Measurements from ENCODE around the gene STPG2. TPM values are rescaled to one million over a fixed set of nuclear protein-coding genes. Genes with fewer than 3 reads are reported as not detected.

STPG2 gene
- total and polyA plus RNA-seq, 2 of the 8 experiments (the other 6 are each of a cell fraction or from before 2014, with no cell fraction given) = 0.03 TPM; not detected in 1

DNA sequence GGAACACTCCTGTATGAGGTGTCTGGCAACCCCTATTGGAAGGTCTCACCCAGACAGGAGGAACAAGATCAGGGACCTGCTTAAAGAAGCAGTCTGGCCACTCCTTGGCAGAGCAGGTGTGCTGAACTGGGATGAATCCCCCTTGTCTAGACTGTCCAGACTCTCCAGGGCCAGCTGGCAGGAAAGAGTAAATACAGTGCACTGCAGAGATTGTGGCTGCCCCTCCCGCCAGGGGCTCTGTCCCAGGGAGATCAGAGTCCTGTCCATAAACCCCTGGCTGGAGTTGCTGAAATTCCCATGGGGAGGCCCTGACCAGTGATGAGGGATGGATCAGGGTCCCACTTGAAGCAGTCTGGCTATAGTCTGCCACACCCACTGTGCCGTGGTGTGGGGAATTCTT lies 17.7 kb downstream of the STPG2 start (continued):
- TF ChIP-seq, protein P1, sequence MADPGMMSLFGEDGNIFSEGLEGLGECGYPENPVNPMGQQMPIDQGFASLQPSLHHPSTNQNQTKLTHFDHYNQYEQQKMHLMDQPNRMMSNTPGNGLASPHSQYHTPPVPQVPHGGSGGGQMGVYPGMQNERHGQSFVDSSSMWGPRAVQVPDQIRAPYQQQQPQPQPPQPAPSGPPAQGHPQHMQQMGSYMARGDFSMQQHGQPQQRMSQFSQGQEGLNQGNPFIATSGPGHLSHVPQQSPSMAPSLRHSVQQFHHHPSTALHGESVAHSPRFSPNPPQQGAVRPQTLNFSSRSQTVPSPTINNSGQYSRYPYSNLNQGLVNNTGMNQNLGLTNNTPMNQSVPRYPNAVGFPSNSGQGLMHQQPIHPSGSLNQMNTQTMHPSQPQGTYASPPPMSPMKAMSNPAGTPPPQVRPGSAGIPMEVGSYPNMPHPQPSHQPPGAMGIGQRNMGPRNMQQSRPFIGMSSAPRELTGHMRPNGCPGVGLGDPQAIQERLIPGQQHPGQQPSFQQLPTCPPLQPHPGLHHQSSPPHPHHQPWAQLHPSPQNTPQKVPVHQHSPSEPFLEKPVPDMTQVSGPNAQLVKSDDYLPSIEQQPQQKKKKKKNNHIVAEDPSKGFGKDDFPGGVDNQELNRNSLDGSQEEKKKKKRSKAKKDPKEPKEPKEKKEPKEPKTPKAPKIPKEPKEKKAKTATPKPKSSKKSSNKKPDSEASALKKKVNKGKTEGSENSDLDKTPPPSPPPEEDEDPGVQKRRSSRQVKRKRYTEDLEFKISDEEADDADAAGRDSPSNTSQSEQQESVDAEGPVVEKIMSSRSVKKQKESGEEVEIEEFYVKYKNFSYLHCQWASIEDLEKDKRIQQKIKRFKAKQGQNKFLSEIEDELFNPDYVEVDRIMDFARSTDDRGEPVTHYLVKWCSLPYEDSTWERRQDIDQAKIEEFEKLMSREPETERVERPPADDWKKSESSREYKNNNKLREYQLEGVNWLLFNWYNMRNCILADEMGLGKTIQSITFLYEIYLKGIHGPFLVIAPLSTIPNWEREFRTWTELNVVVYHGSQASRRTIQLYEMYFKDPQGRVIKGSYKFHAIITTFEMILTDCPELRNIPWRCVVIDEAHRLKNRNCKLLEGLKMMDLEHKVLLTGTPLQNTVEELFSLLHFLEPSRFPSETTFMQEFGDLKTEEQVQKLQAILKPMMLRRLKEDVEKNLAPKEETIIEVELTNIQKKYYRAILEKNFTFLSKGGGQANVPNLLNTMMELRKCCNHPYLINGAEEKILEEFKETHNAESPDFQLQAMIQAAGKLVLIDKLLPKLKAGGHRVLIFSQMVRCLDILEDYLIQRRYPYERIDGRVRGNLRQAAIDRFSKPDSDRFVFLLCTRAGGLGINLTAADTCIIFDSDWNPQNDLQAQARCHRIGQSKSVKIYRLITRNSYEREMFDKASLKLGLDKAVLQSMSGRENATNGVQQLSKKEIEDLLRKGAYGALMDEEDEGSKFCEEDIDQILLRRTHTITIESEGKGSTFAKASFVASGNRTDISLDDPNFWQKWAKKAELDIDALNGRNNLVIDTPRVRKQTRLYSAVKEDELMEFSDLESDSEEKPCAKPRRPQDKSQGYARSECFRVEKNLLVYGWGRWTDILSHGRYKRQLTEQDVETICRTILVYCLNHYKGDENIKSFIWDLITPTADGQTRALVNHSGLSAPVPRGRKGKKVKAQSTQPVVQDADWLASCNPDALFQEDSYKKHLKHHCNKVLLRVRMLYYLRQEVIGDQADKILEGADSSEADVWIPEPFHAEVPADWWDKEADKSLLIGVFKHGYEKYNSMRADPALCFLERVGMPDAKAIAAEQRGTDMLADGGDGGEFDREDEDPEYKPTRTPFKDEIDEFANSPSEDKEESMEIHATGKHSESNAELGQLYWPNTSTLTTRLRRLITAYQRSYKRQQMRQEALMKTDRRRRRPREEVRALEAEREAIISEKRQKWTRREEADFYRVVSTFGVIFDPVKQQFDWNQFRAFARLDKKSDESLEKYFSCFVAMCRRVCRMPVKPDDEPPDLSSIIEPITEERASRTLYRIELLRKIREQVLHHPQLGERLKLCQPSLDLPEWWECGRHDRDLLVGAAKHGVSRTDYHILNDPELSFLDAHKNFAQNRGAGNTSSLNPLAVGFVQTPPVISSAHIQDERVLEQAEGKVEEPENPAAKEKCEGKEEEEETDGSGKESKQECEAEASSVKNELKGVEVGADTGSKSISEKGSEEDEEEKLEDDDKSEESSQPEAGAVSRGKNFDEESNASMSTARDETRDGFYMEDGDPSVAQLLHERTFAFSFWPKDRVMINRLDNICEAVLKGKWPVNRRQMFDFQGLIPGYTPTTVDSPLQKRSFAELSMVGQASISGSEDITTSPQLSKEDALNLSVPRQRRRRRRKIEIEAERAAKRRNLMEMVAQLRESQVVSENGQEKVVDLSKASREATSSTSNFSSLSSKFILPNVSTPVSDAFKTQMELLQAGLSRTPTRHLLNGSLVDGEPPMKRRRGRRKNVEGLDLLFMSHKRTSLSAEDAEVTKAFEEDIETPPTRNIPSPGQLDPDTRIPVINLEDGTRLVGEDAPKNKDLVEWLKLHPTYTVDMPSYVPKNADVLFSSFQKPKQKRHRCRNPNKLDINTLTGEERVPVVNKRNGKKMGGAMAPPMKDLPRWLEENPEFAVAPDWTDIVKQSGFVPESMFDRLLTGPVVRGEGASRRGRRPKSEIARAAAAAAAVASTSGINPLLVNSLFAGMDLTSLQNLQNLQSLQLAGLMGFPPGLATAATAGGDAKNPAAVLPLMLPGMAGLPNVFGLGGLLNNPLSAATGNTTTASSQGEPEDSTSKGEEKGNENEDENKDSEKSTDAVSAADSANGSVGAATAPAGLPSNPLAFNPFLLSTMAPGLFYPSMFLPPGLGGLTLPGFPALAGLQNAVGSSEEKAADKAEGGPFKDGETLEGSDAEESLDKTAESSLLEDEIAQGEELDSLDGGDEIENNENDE (IDR thresholded peaks at IDR 0.05; ENCODE audit: insufficient replicate concordance, low read length) = no peak
- TF ChIP-seq GTF2F1 (IDR thresholded peaks at IDR 0.05; ENCODE audit: borderline replicate concordance, low read depth, low read length) = no peak
- TF ChIP-seq NANOG (IDR thresholded peaks at IDR 0.05; ENCODE audit: insufficient read depth, low read depth, low read length, poor library complexity, severe bottlenecking) = no peak
- no peak for TF ChIP-seq SP2 (IDR thresholded peaks at IDR 0.05; ENCODE audit: low read length)
- TF ChIP-seq TCF12 (IDR thresholded peaks at IDR 0.05; ENCODE audit: low read depth, low read length) = no peak
- no peak for TF ChIP-seq EGR1 (IDR thresholded peaks at IDR 0.05; ENCODE audit: borderline replicate concordance, low read depth, low read length)

Data from H1 (cell line).